Chondrocyte (in vitro differentiated cells): ENCODE results near the gene F10. TPM values are rescaled to one million over a fixed set of nuclear protein-coding genes. Genes with fewer than 3 reads are reported as not detected.

Experiments
- DNase-seq: peaks from one replicate; pipeline ENCODE4 v3.0.0; 2021; ENCODE audit warnings: mixed read lengths, low spot score
- H3K27ac Mint-ChIP-seq: one replicate; pipeline ENCODE4 v1.8.0; 2021; ENCODE audit warnings: mild to moderate bottlenecking, moderate library complexity, mixed read lengths; ENCODE audit not compliant: unreplicated experiment
- H3K27me3 Mint-ChIP-seq: 2 replicates; pipeline ENCODE4 v1.8.0; 2021; ENCODE audit warnings: low read depth, mixed read lengths
- H3K36me3 Mint-ChIP-seq: 2 replicates; pipeline ENCODE4 v1.8.0; 2021; ENCODE audit warnings: low read depth, mixed read lengths
- H3K4me1 Mint-ChIP-seq: 2 replicates; pipeline ENCODE4 v1.8.0; 2021; ENCODE audit warnings: low read depth, mild to moderate bottlenecking, mixed read lengths
- H3K4me3 Mint-ChIP-seq: one replicate; pipeline ENCODE4 v1.8.0; 2021; ENCODE audit warnings: mild to moderate bottlenecking, moderate library complexity, mixed read lengths; ENCODE audit not compliant: unreplicated experiment
- H3K9me3 Mint-ChIP-seq: 2 replicates; pipeline ENCODE4 v1.8.0; 2021; ENCODE audit warnings: low read depth, mixed read lengths
- total RNA-seq: library from RNA; stranded (reverse); gene quantifications from 3 replicates; pipeline ENCODE4 v1.2.1, GENCODE V29; 2021
- TF ChIP-seq, protein P1 (sequence below): fragments of 200-600 bp; sonication (generic); IDR thresholded peaks from 2 replicates; pipeline ENCODE4 v1.5.0; 2021; ENCODE audit warnings: antibody characterized with exemption, mild to moderate bottlenecking, moderate library complexity

F10 gene
- total RNA-seq, 1 donor from 2014 or later: 1.9 TPM

DNA sequence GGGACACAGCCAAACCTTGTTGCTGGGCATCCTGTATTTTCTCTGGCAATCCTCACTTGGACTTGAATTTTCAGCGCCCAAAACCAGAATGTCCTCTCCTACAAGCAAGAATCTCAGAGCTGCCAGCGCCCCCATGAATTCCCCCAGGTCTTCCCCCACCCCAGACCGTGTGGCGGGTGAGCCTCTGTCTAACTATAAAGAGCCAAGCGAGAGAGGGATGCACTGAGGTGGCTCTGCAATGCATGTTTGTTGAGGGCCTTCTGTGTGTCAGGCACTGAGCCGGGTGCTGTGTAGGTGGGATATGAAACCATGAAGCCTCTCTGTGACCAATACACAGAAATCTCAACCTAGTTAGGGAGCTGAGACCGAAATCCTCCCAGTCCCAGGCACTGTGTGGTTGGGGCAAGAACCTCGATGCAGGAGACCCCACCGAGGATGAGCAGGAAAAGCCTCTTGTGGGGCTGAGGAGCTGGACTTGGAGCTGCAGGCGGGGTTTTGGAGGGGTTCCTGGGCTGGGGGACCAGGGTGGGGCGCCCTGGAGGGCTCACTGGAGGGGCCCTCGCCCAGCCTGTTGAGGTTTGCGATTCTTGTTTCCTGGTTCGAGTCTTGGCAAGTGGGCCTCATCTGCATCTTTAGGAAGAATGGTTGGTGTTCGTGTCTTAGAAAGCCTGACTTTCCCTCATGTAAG is 23.5 kb downstream of the F10 start:
- Mint-ChIP-seq H3K4me1 (no peaks in the 10 kb centered on the region), H3K9me3 (no peaks in the 10 kb centered on the region), H3K27me3 (no peaks in the 10 kb centered on the region), H3K27ac (no peak overlapping the region), H3K36me3 (peaks cover under 1% of the 10 kb centered on the region), H3K4me3 (no peak overlapping the region)
- TF ChIP-seq, protein P1, sequence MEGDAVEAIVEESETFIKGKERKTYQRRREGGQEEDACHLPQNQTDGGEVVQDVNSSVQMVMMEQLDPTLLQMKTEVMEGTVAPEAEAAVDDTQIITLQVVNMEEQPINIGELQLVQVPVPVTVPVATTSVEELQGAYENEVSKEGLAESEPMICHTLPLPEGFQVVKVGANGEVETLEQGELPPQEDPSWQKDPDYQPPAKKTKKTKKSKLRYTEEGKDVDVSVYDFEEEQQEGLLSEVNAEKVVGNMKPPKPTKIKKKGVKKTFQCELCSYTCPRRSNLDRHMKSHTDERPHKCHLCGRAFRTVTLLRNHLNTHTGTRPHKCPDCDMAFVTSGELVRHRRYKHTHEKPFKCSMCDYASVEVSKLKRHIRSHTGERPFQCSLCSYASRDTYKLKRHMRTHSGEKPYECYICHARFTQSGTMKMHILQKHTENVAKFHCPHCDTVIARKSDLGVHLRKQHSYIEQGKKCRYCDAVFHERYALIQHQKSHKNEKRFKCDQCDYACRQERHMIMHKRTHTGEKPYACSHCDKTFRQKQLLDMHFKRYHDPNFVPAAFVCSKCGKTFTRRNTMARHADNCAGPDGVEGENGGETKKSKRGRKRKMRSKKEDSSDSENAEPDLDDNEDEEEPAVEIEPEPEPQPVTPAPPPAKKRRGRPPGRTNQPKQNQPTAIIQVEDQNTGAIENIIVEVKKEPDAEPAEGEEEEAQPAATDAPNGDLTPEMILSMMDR: no peak
- no peak for DNase-seq

- no peak for DNase-seq
- H3K27ac Mint-ChIP-seq: no peak overlapping the region
- no peaks in the 10 kb centered on the region for H3K27me3 Mint-ChIP-seq
These were observed 24.2 kb downstream of the F10 start for GRCh38 chr13:113146750-113147149.

GRCh38 chr13:113147206-113147605 is 24.6 kb downstream of the F10 start:
- TF ChIP-seq, protein P1: no peak
- Mint-ChIP-seq H3K36me3 (peaks cover 1% of the 10 kb centered on the region), H3K27ac (no peak overlapping the region), H3K4me1 (peaks cover 2% of the 10 kb centered on the region), H3K4me3 (no peak overlapping the region), H3K9me3 (no peaks in the 10 kb centered on the region), H3K27me3 (no peaks in the 10 kb centered on the region)
- DNase-seq: no peak

More at GRCh38 chr13:113146750-113147149, 24.2 kb downstream of the F10 start:
- Mint-ChIP-seq H3K36me3 (peaks cover 1% of the 10 kb centered on the region), H3K9me3 (no peaks in the 10 kb centered on the region), H3K4me3 (no peak overlapping the region), H3K4me1 (no peaks in the 10 kb centered on the region)
- TF ChIP-seq, protein P1: no peak

- H3K27ac Mint-ChIP-seq: no peak overlapping the region
- no peak for DNase-seq
- H3K27me3 Mint-ChIP-seq: no peaks in the 10 kb centered on the region
- H3K36me3 Mint-ChIP-seq: peaks cover 1% of the 10 kb centered on the region
- H3K9me3 Mint-ChIP-seq: no peaks in the 10 kb centered on the region
- no peak overlapping the region for H3K4me3 Mint-ChIP-seq
- H3K4me1 Mint-ChIP-seq: peaks cover 10% of the 10 kb centered on the region
- TF ChIP-seq, protein P1: no peak
These were observed 25.8 kb downstream of the F10 start for GRCh38 chr13:113148407-113148806.

GRCh38 chr13:113148940-113149503 is 26.4 kb downstream of the F10 start:
- Mint-ChIP-seq H3K36me3 (peaks cover 1% of the 10 kb centered on the region), H3K9me3 (no peaks in the 10 kb centered on the region), H3K27ac (no peak overlapping the region), H3K4me1 (peaks cover 14% of the 10 kb centered on the region), H3K27me3 (no peaks in the 10 kb centered on the region), H3K4me3 (no peak overlapping the region)
- DNase-seq: no peak
- TF ChIP-seq, protein P1: no peak
